Thoracic aorta (tissue), 2 donors: Measurements from ENCODE around the gene AKAP1. TPM values are rescaled to one million over a fixed set of nuclear protein-coding genes. Genes with fewer than 3 reads are reported as not detected.

Experiments used
- ATAC-seq: fragments of 150-250 bp; one replicate; pipeline ENCODE4 v1.8.0; 2017; ENCODE audit warnings: low read depth; ENCODE audit not compliant: insufficient number of reproducible peaks, low FRiP score
- DNase-seq: peaks from one replicate; pipeline ENCODE4 v3.0.0-alpha.2; 2020; ENCODE audit warnings: low spot score
- H3K27ac ChIP-seq, 2 donors: fragments of 200-600 bp; sonication (generic); 1 replicate in 1 of 2; 2 replicates in 1 of 2; pipeline ENCODE4 v1.5.1; 2016; ENCODE audit warnings: mild to moderate bottlenecking in 2 of 2, moderate library complexity in 2 of 2
- H3K27me3 ChIP-seq: fragments of 200-600 bp; sonication (generic); replicated peaks from 2 replicates; pipeline ENCODE4 v1.6.0; 2016; ENCODE audit warnings: mild to moderate bottlenecking; ENCODE audit not compliant: insufficient read depth
- H3K36me3 ChIP-seq: fragments of 200-600 bp; sonication (generic); one replicate; pipeline ENCODE4 v1.5.1; 2016
- H3K4me1 ChIP-seq, 2 donors: fragments of 200-600 bp; sonication (generic); 1 replicate in 1 of 2; 2 replicates in 1 of 2; pipeline versions ENCODE4 v1.5.1 to v1.6.0; 2016; ENCODE audit warnings: low read depth in 2 of 2, mild to moderate bottlenecking in 1 of 2; ENCODE audit not compliant: control insufficient read depth in 1 of 2
- H3K4me3 ChIP-seq: fragments of 200-600 bp; sonication (generic); 2 replicates; pipeline ENCODE4 v1.5.1; 2016; ENCODE audit warnings: mild to moderate bottlenecking
- H3K9me3 ChIP-seq: fragments of 200-600 bp; sonication (generic); 2 replicates; pipeline ENCODE4 v1.5.1; 2016
- CTCF ChIP-seq: fragments of 200-600 bp; sonication (generic); IDR thresholded peaks from one replicate; pipeline ENCODE4 v1.5.1; 2019; ENCODE audit warnings: antibody characterized with exemption
- total RNA-seq, 2 donors: library from RNA; depleted of rRNA; stranded (reverse); fragments of >200 nt; gene quantifications; one replicate each; pipeline versions ENCODE4 v1.1.0 to v1.2.3, GENCODE V29; 2016

AKAP1 gene
- total RNA-seq, 2 donors from 2014 or later, result 96.9 to 132 TPM

- no peak for ATAC-seq
- Histone ChIP-seq H3K4me1 (no peaks in the 10 kb centered on the region), H3K36me3 (no peaks in the 10 kb centered on the region), H3K27me3 (no peaks in the 10 kb centered on the region), H3K9me3 (no peaks in the 10 kb centered on the region), H3K27ac (no peak overlapping the region), H3K4me3 (no peak overlapping the region)
- DNase-seq, result no peak
- TF ChIP-seq CTCF, result no peak
These were observed 57.9 kb downstream of the AKAP1 start for GRCh38 chr17:57142925-57143324.

GRCh38 chr17:57143361-57143760, 58.3 kb downstream of the AKAP1 start:
- H3K27ac ChIP-seq, result no peak overlapping the region
- DNase-seq, result no peak
- H3K4me3 ChIP-seq, result no peak overlapping the region
- no peak for ATAC-seq
- no peaks in the 10 kb centered on the region for H3K9me3 ChIP-seq
- no peaks in the 10 kb centered on the region for H3K36me3 ChIP-seq
- no peak for TF ChIP-seq CTCF
- no peaks in the 10 kb centered on the region for H3K4me1 ChIP-seq
- H3K27me3 ChIP-seq, result no peaks in the 10 kb centered on the region

DNA sequence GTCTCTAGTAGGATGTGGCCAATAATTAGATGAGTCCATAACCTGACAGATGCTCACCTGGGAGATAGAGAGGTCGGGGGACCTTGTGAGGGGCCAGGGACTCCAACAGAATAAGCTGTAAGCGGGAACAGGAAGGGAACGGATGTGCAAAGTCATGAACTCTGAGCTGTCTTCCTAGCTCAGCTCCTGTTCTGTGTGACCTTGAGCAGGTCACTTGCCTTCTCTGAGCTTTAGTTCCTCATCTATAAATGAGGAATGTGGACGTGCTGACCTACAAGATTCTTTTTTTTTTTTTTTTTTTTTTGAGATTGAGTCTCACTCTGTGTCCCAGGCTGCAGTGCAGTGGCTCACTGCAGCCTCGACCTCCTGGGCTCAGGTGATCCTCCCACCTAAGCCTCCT, 58.9 kb downstream of the AKAP1 start:
- no peak for ATAC-seq
- Histone ChIP-seq H3K9me3 (no peaks in the 10 kb centered on the region), H3K27ac (no peak overlapping the region), H3K4me1 (no peaks in the 10 kb centered on the region), H3K4me3 (no peak overlapping the region), H3K36me3 (no peaks in the 10 kb centered on the region), H3K27me3 (no peaks in the 10 kb centered on the region)
- DNase-seq, result no peak
- TF ChIP-seq CTCF, result no peak

DNA sequence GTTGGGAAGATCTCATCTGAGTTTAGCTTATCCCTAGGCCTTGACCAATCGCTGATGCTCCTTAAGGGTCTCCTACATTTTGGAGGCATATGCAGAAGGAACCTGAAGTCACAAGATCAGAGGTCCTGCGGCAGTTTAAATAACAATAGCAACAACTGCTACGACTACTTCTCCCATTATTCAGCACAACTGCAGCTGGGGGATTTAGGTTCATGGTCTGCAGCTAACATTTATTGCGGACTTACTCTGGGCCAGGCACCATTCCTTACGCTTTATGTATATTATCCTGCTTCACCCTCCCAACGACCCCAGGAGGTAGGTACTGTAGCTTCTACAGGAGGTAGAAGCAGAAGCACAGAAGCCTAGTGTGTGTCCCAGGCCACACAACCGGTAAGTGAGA, 59.5 kb downstream of the AKAP1 start:
- Histone ChIP-seq H3K36me3 (no peaks in the 10 kb centered on the region), H3K27me3 (no peaks in the 10 kb centered on the region), H3K4me1 (no peaks in the 10 kb centered on the region), H3K27ac (no peak overlapping the region), H3K9me3 (no peaks in the 10 kb centered on the region), H3K4me3 (no peak overlapping the region)
- DNase-seq, result no peak
- no peak for ATAC-seq
- no peak for TF ChIP-seq CTCF

- H3K27me3 ChIP-seq, result no peaks in the 10 kb centered on the region
- H3K27ac ChIP-seq, result no peak overlapping the region
- no peak for TF ChIP-seq CTCF
- H3K4me1 ChIP-seq, result no peaks in the 10 kb centered on the region
- no peaks in the 10 kb centered on the region for H3K9me3 ChIP-seq
- ATAC-seq (no peak), DNase-seq (no peak)
- H3K4me3 ChIP-seq, result no peak overlapping the region
- no peaks in the 10 kb centered on the region for H3K36me3 ChIP-seq
These were observed 60.3 kb downstream of the AKAP1 start for GRCh38 chr17:57145347-57145746.
